NCI-H1436 treated with DMSO at 0.1 percent for 48 hours (cell line): ENCODE measurements around the gene TUG1.

Source experiments
- DNase-seq: peaks from one replicate; lab custom pipeline; 2025; lab: John Stamatoyannopoulos, UW

TUG1 gene

DNA sequence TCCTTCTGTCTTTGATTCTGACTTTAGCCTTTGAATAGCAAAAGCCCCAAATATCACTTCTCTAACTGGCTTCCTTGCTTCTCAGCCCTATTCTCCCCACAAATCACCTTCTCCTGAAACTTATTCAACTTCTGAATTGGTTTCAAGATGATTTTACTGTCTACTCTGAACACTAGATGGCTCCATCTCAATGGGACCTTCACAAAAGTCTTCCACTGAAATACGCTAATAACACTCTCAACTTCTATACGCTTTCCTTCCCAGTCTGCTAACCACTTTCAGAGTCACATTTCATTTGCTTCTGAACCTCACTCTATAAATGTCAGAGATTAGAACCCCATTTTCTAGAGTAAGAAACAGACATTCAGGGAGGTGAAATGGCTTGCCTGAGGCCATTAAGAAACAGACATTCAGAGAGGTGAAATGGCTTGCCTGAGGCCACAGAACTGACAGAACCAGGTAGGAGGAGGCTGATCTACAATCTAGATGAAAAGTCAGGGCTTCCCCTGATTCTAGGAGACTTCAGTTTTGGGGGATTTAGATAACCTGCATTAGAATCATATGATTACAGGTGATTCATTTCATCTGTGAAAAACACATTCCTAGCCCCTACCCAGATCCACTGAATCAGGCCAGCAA lies 21.1 kb upstream of the TUG1 start:
- no peak for DNase-seq

DNA sequence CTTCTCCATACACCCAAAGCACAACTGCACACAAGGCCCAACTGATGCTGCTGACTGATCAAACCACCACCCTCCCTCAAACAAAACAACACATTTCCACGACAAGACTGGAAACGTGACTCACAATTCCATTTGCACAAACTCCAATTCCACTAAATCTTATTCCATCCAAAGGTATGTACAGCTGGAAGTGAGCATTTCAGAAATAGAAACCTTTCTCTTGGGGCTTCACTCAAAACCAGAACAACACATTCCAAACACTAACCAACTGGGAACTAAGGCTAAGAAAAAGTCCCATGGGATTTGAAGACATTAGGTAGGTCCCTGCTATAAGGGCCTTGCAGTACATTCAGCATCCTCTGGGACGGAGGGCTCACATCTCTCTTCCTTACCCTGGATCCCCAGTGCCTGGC lies 20.1 kb upstream of the TUG1 start:
- no peak for DNase-seq

GRCh38 chr22:30949934-30950660 lies 19.0 kb upstream of the TUG1 start:
- DNase-seq, result no peak

GRCh38 chr22:30953206-30953605 lies 15.9 kb upstream of the TUG1 start:
- DNase-seq, result no peak

GRCh38 chr22:30955153-30955552 lies 13.9 kb upstream of the TUG1 start:
- DNase-seq, result no peak

DNA sequence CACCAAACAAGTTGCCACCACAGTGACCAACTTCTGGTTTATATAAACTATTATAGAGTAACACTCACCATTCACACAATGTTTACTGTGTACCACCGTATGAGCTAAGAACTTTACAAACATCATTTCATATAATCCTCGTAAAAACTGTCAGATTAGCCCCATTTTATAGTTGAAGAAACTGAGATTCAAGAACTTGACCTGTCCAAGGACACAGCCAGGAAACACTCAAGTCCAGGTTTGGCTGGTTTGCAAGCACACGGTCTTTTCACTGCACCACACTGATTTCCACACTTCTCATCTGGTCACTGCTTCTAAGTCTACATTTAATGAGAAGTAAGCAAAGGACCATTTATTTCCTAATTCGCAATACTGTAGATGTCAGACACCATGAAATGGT lies 4.2 kb upstream of the TUG1 start:
- DNase-seq, result no peak

- no peak for DNase-seq
Observed at GRCh38 chr22:30968015-30968923, 796 bp upstream of the TUG1 start, which contains the start of gene MORC2. Gene MORC2, minus strand, starts transcription at chr22:30968774. Its CDS starts 885 bp downstream, at chr22:30967889.

- DNase-seq, result no peak
Observed at GRCh38 chr22:30969532-30970355, 679 bp downstream of the TUG1 start.

DNA sequence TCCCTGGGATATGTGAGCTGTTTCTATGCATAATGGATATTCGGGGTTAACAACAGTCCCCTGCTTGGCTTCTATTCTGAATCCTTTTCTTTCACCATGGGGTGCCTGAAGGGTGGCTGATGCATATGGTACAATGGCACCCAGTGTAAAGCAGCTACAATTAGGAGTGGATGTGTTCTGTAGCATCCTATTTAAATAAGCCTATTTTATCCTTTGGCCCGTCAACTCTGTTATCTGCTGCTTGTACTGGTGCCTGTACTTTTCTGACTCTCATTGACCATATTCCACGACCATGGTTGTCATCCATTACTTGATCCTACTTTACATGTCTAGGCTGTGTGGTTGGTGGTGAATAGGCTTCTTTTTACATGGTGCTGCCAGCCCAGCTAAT lies 1.3 kb downstream of the TUG1 start:
- no peak for DNase-seq

DNA sequence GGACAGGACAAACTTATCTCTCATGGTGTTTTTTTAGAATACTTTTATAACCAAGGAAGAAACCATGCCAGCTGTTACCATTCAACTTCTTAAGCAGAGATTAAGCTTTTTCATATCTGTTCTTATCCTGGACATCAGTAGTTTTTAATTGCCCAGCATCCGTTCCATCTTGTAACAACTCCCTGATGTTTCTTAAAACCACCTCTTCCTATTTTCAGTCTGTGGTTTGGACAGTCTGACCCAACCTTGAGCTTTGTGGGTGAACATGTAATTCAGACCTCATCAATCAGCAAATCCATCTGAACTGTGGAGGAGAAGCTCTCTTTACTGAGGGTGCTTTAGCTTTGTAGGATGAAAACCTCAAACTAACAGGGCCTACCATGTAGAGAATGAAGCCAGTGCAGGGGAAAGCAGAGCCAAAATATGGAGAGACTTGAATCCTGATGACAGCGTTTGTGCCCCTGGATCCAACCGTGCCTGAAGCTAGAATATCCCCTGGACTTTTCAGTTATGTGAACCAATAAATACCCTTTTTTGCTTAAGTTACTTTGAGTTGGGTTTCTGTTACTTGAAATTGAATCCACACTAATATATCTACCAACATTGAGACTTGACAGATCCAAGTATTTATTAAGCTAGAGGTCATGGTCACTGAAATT lies 9.4 kb downstream of the TUG1 start:
- DNase-seq, result no peak

DNA sequence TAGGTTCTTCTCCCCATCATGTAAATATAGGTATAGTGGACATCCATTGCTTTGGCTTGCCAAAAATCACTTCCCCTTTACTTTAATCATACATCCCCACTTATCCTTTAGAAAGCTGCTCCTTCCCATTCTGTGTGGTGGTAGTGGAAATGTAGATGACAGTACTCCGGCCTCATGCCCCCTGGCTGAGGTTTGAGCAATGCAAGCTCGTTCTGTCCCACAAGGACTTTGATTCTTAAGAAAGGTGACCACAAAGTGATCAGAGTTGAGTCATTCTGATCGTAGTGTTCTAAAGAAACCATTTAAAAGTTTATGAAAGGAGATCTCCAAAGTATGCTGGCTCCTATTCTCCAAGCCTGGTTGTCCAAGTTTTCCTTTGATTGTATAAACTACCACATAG lies 10.9 kb downstream of the TUG1 start:
- no peak for DNase-seq

- DNase-seq, result no peak
Observed at GRCh38 chr22:30982512-30982911, 13.4 kb downstream of the TUG1 start.

DNA sequence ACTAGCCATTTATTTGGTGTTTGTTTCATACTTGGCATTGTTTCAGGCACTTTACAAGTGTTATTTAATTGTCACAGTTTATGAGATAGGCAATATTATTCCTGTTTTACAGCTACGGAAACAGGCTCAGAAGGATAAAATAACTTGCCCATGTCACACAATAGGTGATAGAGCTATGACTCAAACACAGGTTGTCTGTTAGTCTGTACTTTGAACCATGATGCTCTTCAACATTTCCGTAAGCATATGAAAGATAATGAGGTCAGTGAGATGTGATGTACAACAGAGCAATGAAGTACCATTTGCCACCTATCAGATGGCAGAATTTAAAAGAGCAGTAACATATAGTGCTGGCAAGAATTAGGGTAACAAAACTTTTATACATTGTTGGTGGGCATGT lies 15.3 kb downstream of the TUG1 start:
- DNase-seq, result no peak

- DNase-seq, result no peak
Observed at GRCh38 chr22:30985561-30986208, 16.6 kb downstream of the TUG1 start.

- no peak for DNase-seq
Observed at GRCh38 chr22:30989474-30989873, 20.4 kb downstream of the TUG1 start.

GRCh38 chr22:30990690-30991089 lies 21.6 kb downstream of the TUG1 start:
- DNase-seq, result no peak

DNA sequence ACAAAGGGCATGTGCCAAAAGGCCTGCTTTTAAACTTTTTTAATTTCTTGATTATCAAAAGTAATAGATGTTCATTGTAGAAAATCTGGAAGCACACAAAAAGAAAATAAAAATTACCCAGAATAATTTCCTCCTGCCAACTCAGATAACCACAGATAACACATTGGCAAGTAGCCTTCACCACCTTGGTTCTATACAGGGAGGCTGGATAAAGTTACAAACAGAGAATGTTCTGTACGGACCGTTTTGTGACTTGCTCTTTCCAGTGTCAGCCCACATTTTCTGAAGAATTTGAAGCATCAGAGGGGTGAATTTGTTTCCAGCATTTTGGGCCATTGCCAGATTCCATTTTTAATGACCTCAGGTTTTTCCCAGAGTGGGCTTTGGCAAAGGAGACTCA lies 23.5 kb downstream of the TUG1 start:
- DNase-seq, result no peak

DNA sequence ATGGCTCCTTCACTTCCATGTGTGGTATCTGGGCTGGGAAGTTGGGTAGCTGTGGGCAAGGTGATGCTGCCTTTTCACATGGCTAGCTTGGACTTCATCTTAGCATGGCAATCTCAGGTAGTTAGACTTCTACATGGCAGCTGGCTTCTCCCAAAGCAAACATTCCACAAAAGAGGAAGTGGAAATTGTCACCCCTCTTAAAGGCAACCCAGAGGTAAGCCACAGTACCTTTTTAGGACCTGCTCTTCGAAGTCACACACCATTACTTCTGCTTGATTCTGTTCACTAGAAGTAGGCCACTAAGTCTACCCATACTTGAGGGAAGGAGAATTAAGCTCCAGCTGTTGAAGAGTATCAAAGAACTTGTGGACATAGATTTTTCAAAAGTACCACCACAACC lies 25.9 kb downstream of the TUG1 start:
- no peak for DNase-seq

DNA sequence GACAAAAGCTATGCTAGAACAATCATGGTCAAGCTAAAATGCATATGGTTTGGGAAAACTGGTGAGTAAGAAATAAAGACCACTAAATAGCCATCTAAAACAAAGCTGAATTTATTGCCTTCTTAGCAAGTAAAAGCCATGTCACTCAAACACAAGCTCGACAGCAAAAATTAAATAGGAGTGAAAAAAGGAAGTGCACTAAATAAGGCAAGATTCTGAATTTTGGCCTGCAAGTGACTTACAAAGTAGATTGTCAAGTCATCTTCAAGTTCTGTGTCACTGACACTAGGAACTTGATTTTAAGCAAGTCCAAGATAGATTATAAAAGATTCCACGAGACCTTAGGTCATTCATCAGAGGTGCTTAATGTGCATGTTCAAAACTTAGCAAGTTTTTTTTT lies 27.4 kb downstream of the TUG1 start:
- DNase-seq, result no peak

- DNase-seq, result no peak
Observed at GRCh38 chr22:30998329-30998728, 29.3 kb downstream of the TUG1 start.
